Testis (tissue), 2 donors: ENCODE data around the gene HTR7.

Experiments
- CTCF ChIP-seq, 3 experiments: fragments of 450-650 bp in 2 of 3; fragments of 200-600 bp in 1 of 3; sonication (generic) in 1 of 3; IDR thresholded peaks; one replicate each; pipeline ENCODE4 v1.5.1; 2016 to 2019; ENCODE audit warnings: antibody characterized with exemption in 3 of 3, mild to moderate bottlenecking in 2 of 3, moderate library complexity in 1 of 3
- POLR2A ChIP-seq: fragments of 450-650 bp; IDR thresholded peaks from one replicate; pipeline ENCODE4 v1.6.1; 2017; ENCODE audit warnings: antibody characterized with exemption, mild to moderate bottlenecking, moderate library complexity

- TF ChIP-seq CTCF (IDR thresholded peaks at IDR 0.05) (no peak), POLR2A (no peak)
These were observed 740 bp downstream of the HTR7 start for GRCh38 chr10:90856964-90857634.
